HG02870 (cell line): Measurements from ENCODE around the gene ESR1.
"Not testable (repeated sequence)": the region's sequence is repeated elsewhere in the genome, so short reads cannot be mapped to it uniquely, and the experiment has no call there.

Experiments
- ATAC-seq: cut with Tn5 transposase; IDR thresholded peaks from one replicate; pipeline ENCODE4 v1.9.1; 2021; ENCODE audit warnings: mild to moderate bottlenecking, moderate library complexity; ENCODE audit not compliant: unreplicated experiment

The ESR1 gene

GRCh38 chr6:152124429-152125074, 317.1 kb downstream of the ESR1 start:
- peak; percentile 74 for ATAC-seq

- no peak for ATAC-seq
Observed at GRCh38 chr6:152127432-152128165, 320.1 kb downstream of the ESR1 start.

DNA sequence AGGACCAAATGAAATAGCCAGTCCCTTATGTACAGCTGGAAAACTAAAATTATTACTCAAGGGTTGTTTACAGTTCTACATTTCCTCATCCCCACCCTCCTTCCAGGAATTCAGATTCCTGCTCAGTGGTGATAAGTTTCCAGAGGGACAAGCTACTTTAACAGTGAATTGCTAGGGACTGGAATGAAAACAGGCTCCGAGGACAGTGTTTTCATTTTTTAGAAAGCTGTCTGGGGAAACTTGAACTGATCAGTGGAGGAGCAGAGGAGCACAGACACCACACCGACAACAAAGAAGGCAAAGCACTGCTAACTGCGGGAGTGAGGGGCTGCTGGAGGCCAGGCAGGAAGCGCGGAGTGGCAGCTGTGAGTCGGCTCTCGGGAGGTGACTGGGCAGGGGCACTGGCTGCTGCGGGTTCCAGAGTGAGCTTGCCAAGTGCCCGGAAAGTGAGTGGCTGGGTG, 322.2 kb downstream of the ESR1 start:
- no peak for ATAC-seq

DNA sequence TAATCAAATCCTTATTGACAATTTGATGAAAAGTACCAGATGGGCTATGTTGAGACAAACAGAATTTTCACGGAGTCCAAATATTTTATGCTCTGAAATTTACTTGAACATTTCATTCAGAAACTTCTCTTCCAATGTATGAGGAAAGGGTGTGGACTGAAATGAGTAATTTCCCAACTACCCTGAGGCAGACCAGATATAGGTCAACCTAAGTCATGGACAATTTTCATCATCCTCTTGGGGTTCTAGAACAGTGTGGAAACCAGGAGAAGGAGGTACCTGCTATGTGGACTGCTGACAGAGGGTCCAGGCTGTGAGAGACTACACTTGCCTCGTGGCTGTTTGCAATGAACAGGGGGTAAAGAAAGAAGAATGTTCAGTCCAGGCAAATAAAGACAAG, 323.0 kb downstream of the ESR1 start:
- ATAC-seq, result no peak

GRCh38 chr6:152135755-152136448, 328.4 kb downstream of the ESR1 start:
- no peak for ATAC-seq

- no peak for ATAC-seq
Observed at GRCh38 chr6:152136449-152136825, 329.0 kb downstream of the ESR1 start.

DNA sequence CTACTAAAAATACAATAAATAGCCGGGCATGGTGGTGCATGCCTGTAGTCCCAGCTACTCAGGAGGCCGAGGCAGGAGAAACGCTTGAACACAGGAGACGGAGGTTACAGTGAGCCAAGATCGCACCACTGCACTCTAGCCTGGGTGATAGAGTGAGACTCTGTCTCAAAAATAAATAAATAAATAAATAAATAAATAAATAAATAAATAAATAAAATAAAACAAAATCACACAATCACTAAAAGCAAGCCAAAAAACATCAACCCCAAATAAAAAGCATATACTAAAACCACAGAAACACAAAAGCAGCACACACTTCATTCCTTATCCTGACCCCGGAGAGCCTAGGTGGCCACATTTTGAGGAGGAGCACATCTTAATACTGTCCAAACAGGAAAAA, 330.9 kb downstream of the ESR1 start:
- not testable (repeated sequence) for ATAC-seq

GRCh38 chr6:152142105-152142504, 334.6 kb downstream of the ESR1 start:
- ATAC-seq, result no peak

DNA sequence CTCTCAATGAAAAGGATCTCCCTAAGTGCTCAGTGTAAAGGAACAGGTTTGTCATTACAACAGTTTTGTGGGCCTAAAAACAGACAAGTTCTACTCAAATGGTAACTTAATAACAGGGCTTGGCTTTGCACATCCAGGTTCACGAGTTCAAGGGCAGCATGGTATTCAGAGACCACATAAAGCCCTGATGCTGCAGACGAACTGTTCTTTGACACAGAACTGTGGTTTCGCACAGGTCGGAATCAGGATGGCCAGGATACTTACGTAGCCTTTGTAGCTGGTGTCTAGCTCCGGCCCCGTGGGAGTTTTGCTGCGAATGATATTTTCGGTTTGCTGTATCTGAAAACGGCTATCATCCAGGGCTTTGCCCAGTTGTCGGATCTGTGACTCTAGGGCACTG, 335.9 kb downstream of the ESR1 start:
- ATAC-seq, result no peak

GRCh38 chr6:152146385-152146784, 338.9 kb downstream of the ESR1 start:
- ATAC-seq, result no peak

DNA sequence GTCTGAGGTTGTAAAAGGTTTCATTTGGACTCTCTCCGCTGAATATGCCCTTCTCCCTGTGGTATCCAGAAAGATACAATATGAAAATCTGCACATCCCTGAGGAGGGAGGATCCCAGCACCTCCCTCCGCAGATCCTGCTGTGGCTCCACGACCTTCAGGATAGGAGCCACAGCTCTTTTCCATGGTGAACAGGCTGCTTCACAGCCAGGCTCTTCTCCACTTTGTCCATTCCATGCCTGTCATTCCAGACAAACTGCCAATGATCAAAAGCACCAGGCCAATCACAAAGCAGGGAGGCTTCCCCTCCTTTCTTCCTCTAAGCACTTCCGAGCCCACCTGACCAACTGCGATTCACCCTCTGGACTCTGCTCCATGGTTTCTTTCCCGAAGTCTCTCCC, 339.8 kb downstream of the ESR1 start:
- no peak for ATAC-seq

GRCh38 chr6:152148412-152148811, 340.9 kb downstream of the ESR1 start:
- ATAC-seq, result no peak

GRCh38 chr6:152150196-152150595, 342.7 kb downstream of the ESR1 start:
- ATAC-seq, result no peak

DNA sequence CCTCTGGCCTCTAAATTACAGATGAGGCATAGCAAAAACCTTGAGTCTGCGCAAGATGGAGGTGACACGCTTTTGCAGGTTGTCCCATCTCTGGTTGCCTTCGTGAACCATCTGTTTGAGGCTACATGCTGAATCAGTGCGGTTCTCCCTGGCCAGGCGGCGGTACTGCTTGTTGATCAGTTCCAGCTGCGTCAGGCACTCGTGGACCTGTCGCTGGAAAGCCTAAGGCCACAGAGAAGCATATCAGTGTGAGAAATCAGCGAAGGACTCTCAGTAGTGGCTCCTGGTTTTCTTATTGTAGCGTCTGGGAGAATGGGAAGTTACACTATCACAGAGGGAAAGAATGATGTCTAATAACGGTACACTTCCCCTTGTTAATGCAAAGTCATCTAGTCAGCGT, 344.4 kb downstream of the ESR1 start:
- ATAC-seq, result no peak

- no peak for ATAC-seq
Observed at GRCh38 chr6:152154559-152155356, 347.3 kb downstream of the ESR1 start.

DNA sequence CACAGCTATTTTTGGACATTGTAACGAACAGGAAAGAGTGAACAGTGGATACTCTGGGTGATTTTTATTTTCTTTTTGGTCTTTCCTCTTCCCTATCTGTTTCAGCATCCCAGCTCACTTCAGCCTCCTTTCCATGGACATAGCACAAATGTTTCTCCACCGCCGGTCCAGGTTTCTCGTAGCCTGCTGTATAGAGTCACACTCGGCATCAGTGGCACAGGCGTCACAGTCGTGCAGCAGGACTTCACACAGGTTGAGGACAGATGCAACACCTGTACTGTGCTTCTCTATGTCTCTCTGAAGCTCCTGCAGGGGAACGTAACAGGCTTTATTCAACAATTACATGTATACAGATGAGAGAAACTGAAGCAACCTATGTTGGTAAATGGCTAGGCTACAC, 348.3 kb downstream of the ESR1 start:
- ATAC-seq, result no peak

DNA sequence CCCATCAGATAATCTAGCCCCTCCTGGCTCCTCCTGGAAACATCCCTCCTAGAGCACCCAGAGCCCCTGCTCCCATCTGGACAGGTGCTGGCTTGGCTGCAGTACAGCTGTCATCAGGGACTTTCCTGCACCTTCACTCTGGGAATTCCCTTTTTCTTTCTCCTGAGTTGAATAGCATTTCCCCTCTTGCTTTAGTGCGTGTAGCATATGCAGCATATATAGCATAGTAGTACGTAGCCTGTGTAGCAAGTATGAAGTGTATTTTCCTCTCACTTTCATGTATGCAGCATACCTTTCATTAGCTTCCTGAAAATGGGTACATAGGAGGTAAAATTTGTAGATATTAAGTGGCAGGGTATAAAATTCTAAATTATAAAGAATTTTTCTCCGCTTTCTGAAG, 352.9 kb downstream of the ESR1 start:
- ATAC-seq, result peak; percentile 97

GRCh38 chr6:152161501-152161900, 354.0 kb downstream of the ESR1 start:
- peak; percentile 40 for ATAC-seq

DNA sequence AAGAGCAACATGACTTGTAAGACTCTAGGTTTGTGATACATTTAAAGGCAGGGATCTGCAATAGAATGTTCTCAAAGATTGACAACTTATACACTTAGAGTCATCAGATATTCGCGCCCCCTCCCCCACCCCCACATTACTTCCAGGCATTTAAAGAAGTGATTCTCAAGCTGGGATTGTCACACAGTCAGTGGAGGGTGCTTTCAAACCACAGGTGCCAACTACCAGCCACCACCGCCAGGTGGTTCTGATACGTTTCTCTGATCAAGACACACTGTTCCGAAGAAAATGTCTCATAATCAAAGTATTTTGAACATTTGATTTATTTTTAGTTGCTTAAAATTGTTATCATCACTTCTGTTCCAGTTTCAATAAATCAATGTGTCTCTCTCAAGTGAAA, 357.5 kb downstream of the ESR1 start:
- no peak for ATAC-seq

DNA sequence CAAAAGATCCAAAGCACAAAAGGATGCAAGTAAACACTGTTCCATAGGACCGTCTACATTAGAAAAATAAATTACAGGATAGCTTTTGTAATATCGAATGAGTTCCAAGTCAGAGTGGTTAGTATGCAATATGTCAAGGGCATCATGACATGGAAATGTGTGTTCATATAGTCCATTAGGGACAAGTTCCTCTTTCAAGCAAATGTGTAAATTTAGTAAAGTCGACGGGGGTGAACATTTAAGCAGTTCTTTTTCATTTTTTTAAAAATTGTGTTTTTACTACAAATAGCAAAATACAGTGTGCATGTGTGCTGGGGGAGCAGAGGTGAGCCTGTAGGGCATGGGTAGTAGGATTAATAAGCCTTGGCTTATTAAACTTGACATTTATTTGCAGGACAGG, 359.0 kb downstream of the ESR1 start:
- ATAC-seq, result no peak

DNA sequence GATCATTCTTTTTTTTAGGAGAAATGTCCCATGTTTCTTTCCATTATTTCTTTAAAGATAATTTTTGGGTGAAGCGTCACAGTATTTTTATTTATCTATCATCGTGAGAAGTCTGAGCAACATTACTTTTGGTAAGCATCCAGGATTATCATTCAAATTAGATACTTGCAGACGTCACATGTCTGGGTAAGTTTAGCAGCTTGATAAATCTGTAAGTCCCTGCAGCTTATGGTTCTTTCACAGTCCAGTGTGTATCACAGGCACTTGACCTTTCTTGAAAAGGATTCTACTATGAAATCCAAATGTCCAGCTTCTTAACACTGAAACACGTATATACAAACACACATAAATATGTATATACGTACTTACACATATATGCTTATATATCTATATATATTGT, 359.4 kb downstream of the ESR1 start:
- no peak for ATAC-seq
